GF-D8 (cell line): ENCODE results near the gene GBP2.

Experiments used
- DNase-seq: peaks from one replicate; lab custom pipeline; 2025; lab: John Stamatoyannopoulos, UW

The GBP2 gene

DNA sequence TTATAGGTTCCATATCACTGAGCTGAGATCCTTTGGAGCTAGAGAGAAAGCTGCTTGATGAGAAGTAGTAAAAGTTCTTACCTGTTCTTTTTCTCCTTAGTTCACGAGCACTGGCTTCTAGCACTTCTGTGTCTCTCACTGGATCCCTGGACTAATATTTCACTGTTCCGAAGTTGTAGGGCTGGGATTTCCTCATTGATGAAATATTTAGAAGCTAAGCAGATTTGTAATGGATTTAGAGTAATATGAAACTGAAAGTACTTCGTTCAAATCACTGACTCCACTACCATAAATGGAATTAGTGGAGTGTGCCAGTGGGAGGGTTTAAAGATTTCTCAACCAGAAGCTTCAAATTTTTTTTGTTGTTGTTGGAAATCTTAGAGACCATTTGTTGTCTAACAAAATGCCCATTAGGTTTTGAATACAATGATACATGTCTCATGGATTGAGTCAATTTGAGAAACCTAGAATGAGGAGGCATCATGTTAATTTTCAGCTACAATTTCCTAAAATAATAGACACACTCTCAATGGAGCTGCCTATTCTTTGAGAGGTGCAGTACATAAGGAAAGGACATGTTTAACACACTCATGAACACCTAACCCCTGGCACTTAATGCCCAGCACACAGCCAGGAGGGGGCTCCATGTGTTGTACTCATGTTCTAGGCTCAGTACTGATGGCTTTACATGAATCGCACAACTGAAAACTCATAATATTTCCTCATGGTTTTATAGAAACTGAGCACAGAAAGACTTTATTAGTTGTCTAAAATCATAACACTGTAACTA is 60.6 kb downstream of the GBP2 start, which contains the start of gene GBP1:
GBP1 (minus strand) TSS at position 130 of the 790 bp plus-strand sequence. CDS start 1,974 bp downstream, outside the sequence.
- no peak for DNase-seq

- DNase-seq, result no peak
Measured at GRCh38 chr1:89064632-89065031, 61.3 kb downstream of the GBP2 start.

GRCh38 chr1:89063094-89063493 is 62.8 kb downstream of the GBP2 start:
- DNase-seq, result no peak

- DNase-seq, result no peak
Measured at GRCh38 chr1:89060091-89060490, 65.8 kb downstream of the GBP2 start.
